ENCODE results near the gene ATAD1. TPM values are rescaled to one million over a fixed set of nuclear protein-coding genes. Genes with fewer than 3 reads are reported as not detected.
"Not testable (repeated sequence)": the region's sequence is repeated elsewhere in the genome, so short reads cannot be mapped to it uniquely, and the experiment has no call there.

ATAD1 gene
- total RNA-seq, 1 experiment from 2014 or later = 232 TPM

DNA sequence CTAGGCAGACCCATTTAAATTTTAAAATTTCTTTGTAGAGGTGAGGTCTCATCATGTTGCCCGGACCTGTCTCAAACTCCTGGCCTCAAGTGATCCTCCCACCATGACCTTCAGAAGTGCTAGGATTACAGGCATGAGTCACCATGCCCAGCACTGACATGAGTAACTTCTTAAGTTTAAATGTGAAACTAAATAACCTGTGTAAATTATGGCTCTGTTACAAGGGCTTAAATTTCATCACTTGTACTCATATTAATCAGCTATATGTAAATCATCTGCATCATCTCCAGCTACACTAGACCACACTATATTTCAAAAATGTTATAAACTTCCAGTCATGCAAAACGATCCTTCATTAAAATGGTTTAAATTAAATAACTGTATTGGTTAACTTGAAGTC lies 56.1 kb downstream of the ATAD1 start:
- peak; percentile 59 for DNase-seq (ENCODE audit: extremely low read depth, low read depth)

- DNase-seq (ENCODE audit: extremely low read depth, low read depth) = no peak
Observed at GRCh38 chr10:87761153-87761552, 56.9 kb downstream of the ATAD1 start.

DNA sequence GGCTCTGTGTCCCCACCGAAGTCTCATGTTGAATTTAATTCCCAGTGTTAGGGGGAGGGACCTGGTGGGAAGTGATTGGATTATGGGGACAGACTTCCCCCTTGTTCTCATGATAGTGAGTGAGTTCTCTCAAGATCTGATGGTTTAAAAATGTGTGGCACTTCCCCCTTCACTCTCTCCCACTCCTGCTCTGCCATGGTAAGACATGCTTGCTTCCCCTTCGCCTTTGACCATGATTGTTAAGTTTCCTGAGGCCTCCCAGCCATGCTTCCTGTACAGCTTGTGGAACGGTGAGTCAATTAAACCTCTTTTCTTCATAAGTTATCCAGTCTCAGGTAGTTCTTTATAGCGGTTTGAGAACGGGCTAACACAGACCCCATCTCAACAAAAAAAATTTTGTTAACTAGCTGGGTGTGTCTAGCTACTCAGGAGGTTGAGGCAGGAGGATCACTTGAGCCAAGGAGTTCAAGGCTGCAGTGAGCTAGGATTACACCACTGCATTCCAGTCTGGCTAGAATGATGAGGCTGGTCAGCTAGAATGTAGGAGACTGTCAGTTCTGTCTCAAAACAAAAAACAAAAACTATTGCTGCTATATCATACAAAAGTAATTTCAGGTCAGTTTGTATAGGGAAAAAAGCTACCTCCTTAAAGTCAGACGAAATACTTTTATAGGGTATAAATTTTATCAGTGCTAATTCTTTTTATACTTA lies 57.7 kb downstream of the ATAD1 start:
- no peak for DNase-seq (ENCODE audit: extremely low read depth, low read depth)

GRCh38 chr10:87759551-87759950 lies 58.5 kb downstream of the ATAD1 start:
- DNase-seq (ENCODE audit: extremely low read depth, low read depth) = no peak

DNA sequence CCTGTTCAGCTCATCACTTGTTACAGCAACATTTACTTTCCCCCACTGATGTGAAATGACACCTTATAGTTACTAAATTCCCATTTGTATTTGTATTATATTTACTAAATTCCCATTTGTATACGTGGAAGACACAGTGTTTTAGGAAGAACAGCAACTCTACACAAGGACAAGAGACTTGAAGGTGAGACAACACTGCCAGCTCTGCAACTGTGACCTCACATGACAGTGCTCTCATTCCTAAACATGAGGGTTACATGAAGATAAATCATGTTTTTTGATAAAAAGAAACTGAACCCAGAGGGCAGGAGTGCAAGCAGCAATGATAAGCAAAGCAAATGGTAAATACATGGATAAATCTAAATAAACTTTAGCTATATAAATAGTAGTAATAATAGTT lies 60.3 kb downstream of the ATAD1 start:
- DNase-seq (ENCODE audit: extremely low read depth, low read depth) = no peak

GRCh38 chr10:87753995-87754866 lies 63.8 kb downstream of the ATAD1 start:
- no peak for DNase-seq (ENCODE audit: extremely low read depth, low read depth)

DNA sequence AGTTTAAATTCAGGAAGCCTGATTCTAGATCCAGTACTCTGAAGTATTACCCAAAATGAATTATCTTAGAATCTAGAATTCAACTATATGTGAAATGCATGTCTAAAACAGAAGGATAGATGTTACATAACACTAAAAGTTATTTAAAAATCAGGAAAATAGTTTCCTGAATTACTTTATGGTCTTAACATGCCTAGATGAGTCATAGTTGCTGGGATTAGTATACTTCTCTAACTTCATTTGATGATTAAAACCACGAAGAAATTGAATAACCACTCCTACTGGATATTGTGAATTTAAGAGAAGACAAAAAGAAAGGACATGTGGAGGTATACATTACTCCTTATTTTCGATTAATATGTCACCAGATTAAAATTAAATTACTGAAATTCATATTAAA lies 65.5 kb downstream of the ATAD1 start:
- no peak for DNase-seq (ENCODE audit: extremely low read depth, low read depth)

GRCh38 chr10:87751274-87751673 lies 66.8 kb downstream of the ATAD1 start:
- no peak for DNase-seq (ENCODE audit: extremely low read depth, low read depth)

DNA sequence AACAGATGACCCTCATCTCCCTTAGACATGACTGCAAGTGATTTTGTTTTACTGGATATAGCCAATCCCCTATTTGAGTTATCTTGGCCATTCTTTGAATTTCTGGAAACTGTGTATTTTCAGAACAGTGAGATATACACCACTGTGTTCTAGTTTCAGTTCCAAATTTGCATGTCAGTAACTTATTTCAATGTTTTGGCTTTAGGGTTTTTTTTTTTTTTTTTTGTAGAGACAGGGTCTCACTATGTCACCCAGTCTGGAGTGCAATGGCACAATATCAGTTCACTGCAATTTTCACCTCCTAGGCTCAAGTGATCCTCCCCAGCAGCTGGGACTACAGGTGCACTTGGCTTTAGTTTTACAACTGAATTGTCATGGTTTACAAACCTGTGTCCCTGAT lies 67.2 kb downstream of the ATAD1 start:
- no peak for DNase-seq (ENCODE audit: extremely low read depth, low read depth)

GRCh38 chr10:87750001-87750671 lies 67.9 kb downstream of the ATAD1 start:
- no peak for DNase-seq (ENCODE audit: extremely low read depth, low read depth)

DNA sequence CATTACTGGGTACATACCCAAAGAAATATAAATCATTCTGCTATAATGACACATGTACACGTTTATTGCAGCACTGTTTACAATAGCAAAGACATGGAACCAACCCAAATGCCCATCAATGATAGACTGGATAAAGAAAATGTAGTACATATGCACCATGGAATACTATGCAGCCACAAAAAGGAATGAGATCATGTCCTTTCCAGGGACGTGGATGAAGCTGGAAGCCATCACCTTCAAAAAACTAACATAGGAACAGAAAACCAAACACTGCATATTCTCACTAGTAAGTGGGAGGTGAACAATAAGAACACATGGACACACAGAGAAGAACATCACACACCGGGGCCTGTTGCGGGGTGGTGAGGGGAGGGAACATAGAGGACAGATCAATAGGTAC lies 69.8 kb downstream of the ATAD1 start:
- not testable (repeated sequence) for DNase-seq (ENCODE audit: extremely low read depth, low read depth)

GRCh38 chr10:87746911-87747310 lies 71.1 kb downstream of the ATAD1 start:
- no peak for DNase-seq (ENCODE audit: extremely low read depth, low read depth)

DNA sequence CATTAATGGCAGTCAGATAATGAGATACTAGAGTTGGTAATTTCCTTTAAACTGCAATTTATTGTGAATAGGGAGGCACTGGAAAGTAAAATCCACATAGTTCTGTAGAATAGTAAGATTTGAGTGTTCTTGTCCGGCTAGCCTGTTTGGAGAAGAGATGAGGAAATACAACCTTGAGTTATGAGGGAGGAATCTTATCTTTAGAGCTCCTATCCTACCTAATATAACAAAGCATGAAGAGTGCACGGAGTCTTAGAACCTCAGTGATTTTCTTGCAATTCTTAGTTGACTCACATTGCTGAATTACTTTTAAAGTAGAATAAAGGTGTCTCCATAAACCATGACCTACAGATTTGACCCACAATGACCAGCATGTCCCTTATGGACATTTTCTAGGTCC lies 73.4 kb downstream of the ATAD1 start:
- no peak for DNase-seq (ENCODE audit: extremely low read depth, low read depth)

DNA sequence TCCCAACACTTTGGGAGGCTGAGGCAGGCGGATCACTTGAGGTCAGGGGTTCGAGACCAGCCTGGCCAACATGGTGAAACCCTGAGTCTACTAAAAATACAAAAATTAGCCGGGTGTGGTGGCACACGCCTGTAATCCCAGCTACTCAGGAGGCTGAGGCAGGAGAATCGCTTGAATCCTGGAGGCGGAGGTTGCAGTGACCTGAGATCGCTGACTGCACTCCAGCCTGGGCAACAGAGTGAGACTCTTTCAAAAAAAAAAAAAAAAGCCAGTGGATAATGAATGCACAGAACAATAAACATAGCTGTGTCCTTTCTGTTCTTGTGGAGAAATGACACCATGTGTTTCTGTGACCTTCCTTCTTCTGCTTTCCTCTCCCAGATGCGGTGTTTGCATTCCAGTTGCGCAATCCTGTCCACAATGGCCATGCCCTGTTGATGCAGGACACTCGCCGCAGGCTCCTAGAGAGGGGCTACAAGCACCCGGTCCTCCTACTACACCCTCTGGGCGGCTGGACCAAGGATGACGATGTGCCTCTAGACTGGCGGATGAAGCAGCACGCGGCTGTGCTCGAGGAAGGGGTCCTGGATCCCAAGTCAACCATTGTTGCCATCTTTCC lies 74.9 kb downstream of the ATAD1 start:
- DNase-seq (ENCODE audit: extremely low read depth, low read depth) = not testable (repeated sequence)

DNA sequence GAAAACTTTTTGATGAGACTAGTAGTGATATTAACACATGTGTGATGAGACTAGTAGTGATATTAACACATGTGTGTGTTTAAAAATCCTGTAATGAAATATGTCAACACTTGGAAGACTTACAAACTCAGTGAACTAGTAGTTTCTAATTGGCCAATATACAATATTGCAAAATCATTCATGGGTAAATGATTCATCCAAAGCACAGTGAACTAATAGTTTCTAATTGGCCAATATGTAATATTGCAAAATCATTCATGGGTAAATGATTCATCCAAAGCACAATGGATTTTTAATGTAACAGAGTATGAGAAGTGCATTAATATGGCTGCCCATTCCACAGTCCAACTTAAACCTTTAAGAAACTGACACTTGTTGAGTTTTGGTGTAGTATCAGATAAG lies 77.8 kb downstream of the ATAD1 start:
- no peak for DNase-seq (ENCODE audit: extremely low read depth, low read depth)

DNA sequence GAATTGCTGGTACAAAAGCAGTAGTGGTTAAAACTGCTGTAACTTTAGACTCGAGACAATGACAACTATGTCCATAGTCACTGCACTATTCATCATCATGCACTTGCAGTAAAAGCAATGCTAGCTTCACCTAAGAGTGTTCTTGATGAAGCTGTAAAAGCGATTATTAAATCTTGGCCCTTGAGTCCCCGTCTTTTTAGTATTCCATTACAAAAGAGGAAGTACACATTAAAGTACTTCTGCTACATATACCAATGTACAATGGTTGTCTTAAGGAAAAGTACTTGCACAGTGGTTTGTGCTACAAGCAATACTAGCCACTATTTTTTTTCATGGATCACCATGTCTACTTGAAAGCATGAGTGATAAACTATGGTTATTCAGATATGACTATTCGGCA lies 78.3 kb downstream of the ATAD1 start:
- DNase-seq (ENCODE audit: extremely low read depth, low read depth) = no peak

DNA sequence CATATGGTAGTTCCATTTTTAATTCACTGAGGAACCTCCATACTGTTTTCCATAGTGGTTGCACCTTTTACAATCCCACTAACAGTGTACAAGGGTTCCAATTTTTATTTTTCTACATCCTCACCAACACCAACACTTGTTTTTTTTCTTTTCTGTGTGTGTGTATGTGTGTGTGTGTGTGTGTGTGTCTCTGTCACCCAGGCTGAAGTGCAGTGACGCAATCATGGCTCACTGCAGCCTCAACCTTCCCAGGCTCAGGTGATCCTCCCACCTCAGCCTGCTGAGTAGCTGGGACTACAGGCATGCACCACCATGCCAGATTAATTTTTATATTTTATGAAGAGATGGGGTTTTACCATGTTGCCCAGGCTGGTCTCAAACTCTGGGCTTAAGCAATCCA lies 79.8 kb downstream of the ATAD1 start:
- DNase-seq (ENCODE audit: extremely low read depth, low read depth) = not testable (repeated sequence)

GRCh38 chr10:87734987-87735827 lies 82.8 kb downstream of the ATAD1 start:
- peak; percentile 44 for DNase-seq (ENCODE audit: extremely low read depth, low read depth)

- DNase-seq (ENCODE audit: extremely low read depth, low read depth) = no peak
Observed at GRCh38 chr10:87733081-87733480, 84.9 kb downstream of the ATAD1 start.

DNA sequence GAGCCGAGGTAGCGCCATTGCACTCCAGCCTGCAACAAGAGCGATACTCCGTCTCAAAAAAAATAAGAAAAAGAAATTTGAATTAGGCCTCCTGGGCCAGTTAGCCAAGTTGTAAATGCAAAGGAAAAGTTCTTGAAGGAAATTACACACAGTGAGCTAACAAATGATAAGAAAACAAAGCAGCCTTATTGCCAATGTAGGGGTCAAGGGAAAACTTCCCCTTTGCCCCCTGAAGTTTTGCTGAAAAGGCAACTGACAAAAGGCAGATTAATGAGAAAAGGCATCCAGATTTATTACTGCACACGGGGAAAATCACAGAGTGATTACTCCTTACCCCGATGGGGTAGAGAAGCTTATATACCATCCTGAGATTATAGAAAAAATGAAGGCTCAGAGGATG lies 88.1 kb downstream of the ATAD1 start:
- no peak for DNase-seq (ENCODE audit: extremely low read depth, low read depth)

Measured in NCI-H460 (cell line).